HG03159 (cell line): ENCODE measurements around the gene MRM2.
"Not testable (repeated sequence)": the region's sequence is repeated elsewhere in the genome, so short reads cannot be mapped to it uniquely, and the experiment has no call there.

ENCODE experiments used
- ATAC-seq: cut with Tn5 transposase; IDR thresholded peaks from one replicate; pipeline ENCODE4 v1.9.1; 2021; ENCODE audit warnings: mild to moderate bottlenecking, moderate library complexity; ENCODE audit not compliant: unreplicated experiment

MRM2 gene

GRCh38 chr7:2269089-2269990 lies 27.3 kb upstream of the MRM2 start:
- ATAC-seq, result not testable (repeated sequence)

DNA sequence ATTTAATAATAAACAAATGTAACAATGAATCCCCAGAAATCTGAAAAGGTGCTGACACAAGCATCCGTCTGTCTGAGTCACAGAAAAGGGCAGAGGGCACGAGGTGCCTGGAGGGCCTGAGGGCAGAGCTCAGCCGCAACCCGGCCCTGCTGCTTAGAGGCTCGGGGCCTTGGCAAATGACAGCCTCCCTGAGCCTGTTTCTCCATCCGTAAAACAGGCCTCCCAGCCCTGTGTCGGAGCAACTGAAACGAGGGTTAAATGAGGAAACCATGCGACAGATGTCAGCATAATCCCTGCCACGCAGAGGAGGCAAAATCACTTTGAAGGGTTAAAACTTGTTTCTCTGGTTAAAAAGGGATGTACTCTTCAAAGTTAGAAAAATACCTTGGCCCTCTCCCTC lies 24.9 kb upstream of the MRM2 start:
- ATAC-seq, result no peak

- no peak for ATAC-seq
These were observed 22.2 kb upstream of the MRM2 start for GRCh38 chr7:2264158-2264557.

DNA sequence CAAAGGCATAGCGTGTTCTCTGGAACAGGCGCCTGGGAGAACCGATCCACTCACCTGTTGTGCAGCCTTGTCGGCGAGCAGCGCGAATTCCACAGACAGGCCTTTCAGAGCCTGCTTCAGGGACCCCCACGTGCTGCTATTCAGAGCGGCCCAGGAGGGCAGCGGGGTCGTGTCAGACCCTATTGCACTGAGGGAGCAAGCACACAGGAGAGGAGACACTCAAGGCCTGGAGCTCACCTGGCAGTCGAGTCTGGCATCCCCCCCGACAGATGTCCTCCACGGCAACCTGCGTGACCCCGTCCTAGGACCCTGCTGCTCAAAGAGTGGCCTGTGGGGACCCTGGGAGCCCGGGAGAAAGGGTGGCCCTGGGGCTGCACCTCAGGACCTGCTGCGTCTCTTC lies 21.2 kb upstream of the MRM2 start:
- ATAC-seq, result no peak

- ATAC-seq, result no peak
These were observed 19.6 kb upstream of the MRM2 start for GRCh38 chr7:2261611-2262010.

DNA sequence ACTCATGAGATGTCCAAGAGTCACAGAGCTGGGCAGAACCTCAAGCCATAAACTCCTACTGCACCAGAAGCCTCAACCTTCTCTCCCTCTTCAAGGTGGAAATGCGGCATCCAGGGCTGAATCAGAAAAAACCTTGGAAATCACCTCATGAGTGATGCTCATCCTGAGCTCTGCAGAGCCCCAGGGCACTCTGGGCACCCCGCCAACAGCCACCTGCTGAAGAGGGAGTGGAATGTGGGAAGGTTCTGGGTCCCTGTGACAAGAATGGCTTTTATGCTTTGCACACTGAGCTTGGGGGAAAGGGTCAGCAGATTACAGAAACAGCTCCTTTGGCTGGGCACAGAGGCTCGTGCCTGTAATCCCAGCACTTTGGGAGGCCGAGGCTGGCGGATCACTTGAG lies 18.8 kb upstream of the MRM2 start:
- no peak for ATAC-seq

DNA sequence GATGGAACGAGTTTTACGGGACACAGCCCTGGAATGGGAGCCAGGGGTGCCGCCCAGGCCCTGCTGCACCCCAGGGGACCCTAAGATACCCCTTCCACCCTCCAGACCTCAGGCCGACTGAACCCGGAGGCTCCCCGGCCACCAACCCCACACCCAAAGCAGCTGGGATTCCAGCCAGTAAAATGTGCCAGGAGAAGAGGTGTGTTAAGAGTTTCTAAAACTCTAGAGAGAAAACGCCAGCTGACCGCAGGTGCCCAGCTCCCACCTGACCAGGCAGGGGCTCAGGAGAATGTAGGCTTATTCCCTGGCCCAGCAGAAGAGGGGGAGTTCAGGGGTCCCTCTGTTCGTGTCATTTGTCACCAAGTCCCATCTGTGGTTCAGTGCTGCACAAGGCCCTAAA lies 17.5 kb upstream of the MRM2 start:
- ATAC-seq, result no peak

DNA sequence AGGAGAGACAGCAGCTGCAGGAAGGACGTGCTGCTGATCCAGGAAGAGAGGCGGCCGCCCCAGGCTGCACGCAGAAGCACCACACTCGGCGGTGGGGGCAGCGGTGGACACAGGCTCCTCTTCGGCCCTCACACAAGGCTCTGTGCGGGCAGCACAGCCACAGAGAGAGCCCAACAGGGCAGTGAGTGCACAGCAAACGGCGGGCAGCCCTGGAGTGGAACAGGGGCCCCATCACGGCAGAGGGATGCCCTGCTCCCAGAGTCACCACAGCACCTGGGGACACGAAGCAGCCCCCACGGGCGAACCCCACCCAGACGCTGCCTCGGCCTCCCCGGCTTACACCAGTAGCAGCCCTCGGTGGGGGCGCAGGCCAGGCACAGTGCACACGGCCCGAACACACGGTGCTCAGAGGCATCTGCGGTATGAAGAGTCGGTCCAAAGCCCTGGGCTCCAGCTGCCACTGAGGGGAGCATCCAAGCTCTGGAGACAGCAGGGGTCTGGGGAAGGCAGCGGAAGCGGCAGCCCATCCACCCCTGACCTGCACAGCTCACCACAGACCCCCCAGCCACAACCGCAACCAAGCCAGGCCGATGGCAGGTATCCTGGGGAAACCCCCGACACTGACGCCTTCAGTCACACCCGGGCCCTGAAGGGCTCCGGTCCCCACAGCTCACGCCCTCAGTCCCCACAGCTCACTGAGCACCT lies 16.8 kb upstream of the MRM2 start:
- peak; percentile 55 for ATAC-seq

- no peak for ATAC-seq
These were observed 15.6 kb upstream of the MRM2 start for GRCh38 chr7:2257651-2258050.

- ATAC-seq, result no peak
These were observed 15.1 kb upstream of the MRM2 start for GRCh38 chr7:2257046-2257551.

DNA sequence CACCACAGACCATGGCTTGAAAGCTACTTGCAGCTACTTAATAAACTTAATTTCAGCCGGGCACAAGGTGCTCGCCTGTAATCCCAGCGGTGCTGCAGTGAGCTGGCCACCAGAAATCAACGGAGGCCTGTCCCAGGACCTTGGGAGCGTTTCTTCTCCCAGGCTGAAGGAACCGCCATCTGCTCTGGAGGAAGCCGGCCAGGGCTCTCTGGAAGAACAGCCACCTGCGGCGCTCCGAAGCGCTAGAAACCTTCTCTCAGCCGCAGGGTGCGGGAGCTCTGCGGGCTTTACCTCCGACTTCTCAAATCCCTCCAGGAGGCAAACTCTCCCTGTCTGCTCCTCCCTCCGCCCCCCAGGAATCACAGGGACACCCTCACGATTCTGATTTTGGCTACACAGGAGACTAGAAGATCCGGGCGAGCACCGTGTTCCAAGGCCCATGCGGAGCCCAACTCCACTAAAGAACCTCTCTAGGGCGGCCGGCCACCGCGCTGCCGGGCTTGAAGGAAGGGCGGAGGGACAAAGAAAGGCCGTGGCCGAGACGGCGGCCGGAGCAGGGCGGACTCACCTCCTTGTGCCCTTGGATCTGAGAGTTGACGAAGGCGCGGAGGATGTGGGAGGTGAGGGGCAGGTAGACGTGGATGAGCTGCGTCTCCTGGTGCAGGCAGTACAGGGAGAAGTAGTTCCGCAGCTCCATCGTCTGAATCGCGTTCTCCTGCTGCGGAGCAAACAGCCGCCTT lies 14.5 kb upstream of the MRM2 start:
- ATAC-seq, result no peak

- no peak for ATAC-seq
These were observed 13.4 kb upstream of the MRM2 start for GRCh38 chr7:2255145-2256139.

DNA sequence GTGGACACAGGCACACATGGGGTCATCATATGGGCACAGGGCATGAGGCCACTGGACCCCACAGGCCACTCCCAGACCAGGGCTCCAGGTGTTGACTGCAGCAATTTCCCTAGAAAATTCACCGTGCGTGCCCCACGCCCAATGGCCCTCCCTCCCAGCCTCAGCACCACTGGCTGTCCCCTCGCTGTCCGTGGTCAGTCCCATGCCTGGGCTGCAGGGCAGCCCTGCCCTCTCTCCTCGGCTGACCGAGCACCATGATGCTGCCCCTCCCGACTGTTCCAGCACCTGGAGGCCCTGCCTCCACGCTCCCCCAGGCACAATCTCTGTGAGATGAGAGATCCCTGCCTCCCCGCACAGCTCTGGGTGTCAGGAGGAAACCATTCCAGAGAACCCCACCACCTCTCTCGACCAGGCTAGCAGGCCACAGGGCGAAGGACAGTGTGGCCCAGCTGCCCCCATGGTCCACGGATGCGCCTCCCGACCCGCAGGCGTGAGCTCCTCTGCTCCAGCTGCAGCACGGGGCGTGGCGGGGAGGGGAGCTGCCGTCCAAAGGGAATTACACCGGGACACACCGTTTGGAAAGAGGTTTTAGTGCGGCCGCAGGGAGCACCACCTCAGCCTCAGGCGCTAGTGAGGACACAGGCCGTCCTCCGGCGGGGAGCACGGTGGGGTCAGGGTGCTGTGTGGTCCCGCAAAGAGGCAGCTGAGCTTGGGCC lies 12.6 kb upstream of the MRM2 start:
- ATAC-seq, result no peak

GRCh38 chr7:2253525-2254244 lies 11.7 kb upstream of the MRM2 start:
- no peak for ATAC-seq

DNA sequence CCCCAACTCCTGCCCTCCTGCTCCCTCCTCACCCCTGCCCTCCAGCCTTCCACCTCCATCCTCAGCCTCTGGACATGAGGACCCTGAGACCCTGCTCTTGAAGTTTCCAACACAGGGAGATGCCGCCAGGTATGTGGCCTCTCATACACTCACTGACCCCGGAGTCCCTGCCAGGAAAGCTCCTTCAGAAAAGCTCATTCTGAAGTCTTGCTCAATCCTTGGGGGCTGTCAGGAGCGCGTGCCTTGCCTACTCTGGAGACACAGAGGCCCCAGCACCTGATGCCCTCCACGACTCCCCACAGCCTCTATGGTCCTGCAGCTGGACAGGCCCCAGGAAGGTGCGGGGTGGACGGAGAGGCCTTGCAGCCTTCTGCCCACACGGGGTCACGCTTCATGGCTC lies 11.0 kb upstream of the MRM2 start:
- ATAC-seq, result no peak

DNA sequence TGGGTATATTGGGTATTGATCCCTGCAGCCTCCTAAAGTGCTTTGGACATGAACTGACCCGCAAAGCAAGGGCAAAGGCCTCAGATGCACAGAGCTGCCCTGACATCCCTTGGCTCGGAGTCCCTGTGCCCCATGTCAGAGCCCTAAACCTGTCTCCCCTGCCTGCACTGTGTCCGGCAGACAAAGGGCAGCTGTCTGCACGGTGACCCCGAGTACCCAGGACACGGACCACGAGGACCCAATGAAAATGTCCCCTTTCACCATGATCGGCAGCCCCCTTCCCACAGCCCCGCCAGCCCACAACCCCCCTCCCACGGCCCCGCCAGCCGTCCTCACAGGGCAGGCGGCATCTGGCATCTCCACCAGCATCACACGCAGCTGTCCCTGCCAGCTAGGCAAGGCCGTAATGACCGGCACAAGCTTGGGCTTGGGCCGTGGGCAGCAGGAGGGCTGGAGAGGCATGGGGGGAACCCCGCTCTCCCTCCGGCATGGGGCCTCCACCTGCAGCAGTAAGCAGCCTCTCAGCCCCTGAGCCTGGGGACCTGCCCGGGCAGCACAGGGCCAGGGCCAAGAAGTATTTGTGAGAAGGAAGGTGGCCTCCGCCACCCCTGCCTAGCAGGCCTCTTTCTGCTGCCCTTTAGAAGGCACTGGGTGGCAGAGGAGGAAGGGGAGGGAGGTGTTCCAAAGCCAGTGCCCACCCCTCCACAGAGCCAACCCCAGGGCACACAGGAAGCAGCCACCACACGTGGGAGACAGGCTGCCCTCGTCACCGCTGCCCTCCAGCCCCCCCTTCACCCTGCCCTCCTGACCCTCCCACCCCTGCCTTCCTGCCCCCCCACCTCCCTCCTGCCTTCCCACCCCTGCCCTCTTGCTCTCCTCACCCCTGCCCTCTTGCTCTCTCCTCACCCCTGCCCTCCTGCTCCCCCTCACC lies 10.1 kb upstream of the MRM2 start:
- no peak for ATAC-seq

GRCh38 chr7:2251381-2251780 lies 9.4 kb upstream of the MRM2 start:
- no peak for ATAC-seq
